Prostate gland (tissue), 2 donors: ENCODE measurements around the gene MAP1LC3A. TPM values are rescaled to one million over a fixed set of nuclear protein-coding genes. Genes with fewer than 3 reads are reported as not detected.

Experiments
- DNase-seq: peaks from one replicate; pipeline ENCODE4 v3.0.0-alpha.2; 2019; ENCODE audit warnings: low spot score
- H3K27ac ChIP-seq, 2 donors: fragments of 200-600 bp; sonication (generic); 2 replicates each; pipeline ENCODE4 v1.5.1; 2017 to 2019
- H3K27me3 ChIP-seq: fragments of 200-600 bp; sonication (generic); replicated peaks from 2 replicates; pipeline ENCODE4 v1.5.1; 2019; ENCODE audit not compliant: insufficient read depth
- H3K36me3 ChIP-seq, 2 donors: fragments of 200-600 bp; sonication (generic); 1 replicate in 1 of 2; 2 replicates in 1 of 2; pipeline versions ENCODE4 v1.5.1 to v1.8.1; 2017 to 2019
- H3K4me1 ChIP-seq: fragments of 200-600 bp; sonication (generic); replicated peaks from 2 replicates; pipeline ENCODE4 v1.5.1; 2019
- H3K4me3 ChIP-seq, 2 donors: fragments of 200-600 bp; sonication (generic); 2 replicates each; pipeline ENCODE4 v1.5.1; 2017 to 2019
- H3K9me3 ChIP-seq: fragments of 200-600 bp; sonication (generic); 2 replicates; pipeline ENCODE4 v1.5.1; 2017
- POLR2A ChIP-seq: fragments of 450-650 bp; IDR thresholded peaks from one replicate; pipeline ENCODE4 v1.6.1; 2016; ENCODE audit warnings: antibody characterized with exemption, mild to moderate bottlenecking
- POLR2AphosphoS5 ChIP-seq: sonication (generic); formaldehyde crosslinking; IDR thresholded peaks from one replicate; pipeline ENCODE4 v1.6.1; 2017; ENCODE audit warnings: antibody characterized with exemption
- WGBS: methylation state at CpG from one replicate; pipeline ENCODE4 v1.1.5; 2018; 5-methylcytosine and 5-hydroxymethylcytosine counted together
- intact Hi-C: fragments of 100-400 bp; cut with DNase I; formaldehyde crosslinking; loops from one replicate; pipeline ENCODE4 v1.14.2; 2022
- total RNA-seq, 2 donors: library from RNA; depleted of rRNA; stranded (reverse); fragments of >200 nt; gene quantifications; one replicate each; pipeline ENCODE4 v1.1.0, GENCODE V29; 2016
- TF ChIP-seq, protein P1 (sequence below), 4 experiments: fragments of 200-600 bp in 2 of 4; fragments of 450-650 bp in 2 of 4; sonication (generic) in 2 of 4; IDR thresholded peaks; 1 replicate in 3 of 4; 2 replicates in 1 of 4; pipeline ENCODE4 v1.5.1; 2016 to 2019; ENCODE audit warnings: antibody characterized with exemption in 4 of 4, mild to moderate bottlenecking in 2 of 4, moderate library complexity in 2 of 4

Gene MAP1LC3A
- total RNA-seq, 2 donors from 2014 or later = 74.3 to 128 TPM

GRCh38 chr20:34579979-34580940, 21.7 kb downstream of the MAP1LC3A start:
- Histone ChIP-seq H3K4me1 (no peaks in the 10 kb centered on the region), H3K27ac (no peak overlapping the region), H3K27me3 (no peaks in the 10 kb centered on the region), H3K4me3 (no peak overlapping the region), H3K36me3 (no peaks in the 10 kb centered on the region), H3K9me3 (no peaks in the 10 kb centered on the region)
- WGBS = 84% methylated on average over 7 of the region's 7 CpGs
- no peak for DNase-seq
- intact Hi-C loops = loop anchor here (2.0 kb wide), 2 partner anchors 131 to 189 kb away; no protein-coding TSS in a partner anchor
- no peak for TF ChIP-seq POLR2A
- TF ChIP-seq POLR2AphosphoS5 = no peak
- TF ChIP-seq, protein P1, sequence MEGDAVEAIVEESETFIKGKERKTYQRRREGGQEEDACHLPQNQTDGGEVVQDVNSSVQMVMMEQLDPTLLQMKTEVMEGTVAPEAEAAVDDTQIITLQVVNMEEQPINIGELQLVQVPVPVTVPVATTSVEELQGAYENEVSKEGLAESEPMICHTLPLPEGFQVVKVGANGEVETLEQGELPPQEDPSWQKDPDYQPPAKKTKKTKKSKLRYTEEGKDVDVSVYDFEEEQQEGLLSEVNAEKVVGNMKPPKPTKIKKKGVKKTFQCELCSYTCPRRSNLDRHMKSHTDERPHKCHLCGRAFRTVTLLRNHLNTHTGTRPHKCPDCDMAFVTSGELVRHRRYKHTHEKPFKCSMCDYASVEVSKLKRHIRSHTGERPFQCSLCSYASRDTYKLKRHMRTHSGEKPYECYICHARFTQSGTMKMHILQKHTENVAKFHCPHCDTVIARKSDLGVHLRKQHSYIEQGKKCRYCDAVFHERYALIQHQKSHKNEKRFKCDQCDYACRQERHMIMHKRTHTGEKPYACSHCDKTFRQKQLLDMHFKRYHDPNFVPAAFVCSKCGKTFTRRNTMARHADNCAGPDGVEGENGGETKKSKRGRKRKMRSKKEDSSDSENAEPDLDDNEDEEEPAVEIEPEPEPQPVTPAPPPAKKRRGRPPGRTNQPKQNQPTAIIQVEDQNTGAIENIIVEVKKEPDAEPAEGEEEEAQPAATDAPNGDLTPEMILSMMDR (IDR thresholded peaks at IDR 0.05) = no peak

DNA sequence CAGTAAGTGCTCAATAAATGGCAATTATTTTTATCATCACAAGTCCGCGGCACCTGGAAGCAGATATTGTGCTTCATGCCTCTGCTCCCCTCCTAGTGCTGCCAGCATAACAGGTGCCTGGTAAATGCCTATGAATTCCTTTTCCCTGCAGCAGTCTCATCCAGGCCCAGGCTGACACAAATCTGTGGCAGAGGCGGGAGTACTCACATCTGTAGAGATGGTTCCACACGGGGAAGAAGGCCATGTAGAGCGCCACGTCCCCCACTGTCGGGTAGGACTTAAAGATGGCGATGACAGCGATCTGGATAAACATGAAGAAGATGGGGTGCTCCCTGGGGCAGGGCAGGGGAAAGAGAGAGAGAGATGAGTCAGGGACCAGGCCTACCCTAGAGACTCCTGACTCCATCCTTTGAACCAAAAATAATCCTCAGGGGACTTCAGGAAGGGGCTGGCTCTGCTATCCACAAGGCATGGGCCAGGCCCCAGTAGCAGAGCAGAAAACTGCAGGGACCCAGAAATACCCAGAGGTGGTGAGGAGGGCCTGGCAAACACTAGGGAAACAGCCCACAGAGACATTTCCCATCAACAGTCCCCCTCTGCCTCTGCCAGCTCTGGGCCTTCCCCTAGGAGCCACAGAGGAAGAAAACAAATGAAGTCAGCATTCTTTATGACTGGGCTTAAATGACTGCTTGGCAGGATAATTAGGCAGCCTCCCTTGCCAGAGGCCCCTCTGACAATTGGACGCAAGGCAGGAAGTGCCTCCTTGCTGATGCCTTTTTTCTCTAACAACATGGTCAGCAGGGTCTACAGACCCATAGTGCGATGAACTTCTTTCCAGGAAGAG, 23.0 kb downstream of the MAP1LC3A start:
- Histone ChIP-seq H3K27me3 (no peaks in the 10 kb centered on the region), H3K9me3 (no peaks in the 10 kb centered on the region), H3K27ac (no peak overlapping the region), H3K4me3 (no peak overlapping the region), H3K4me1 (no peaks in the 10 kb centered on the region), H3K36me3 (no peaks in the 10 kb centered on the region)
- intact Hi-C loops = loop anchor here (2.0 kb wide), 1 partner anchor 129 kb away; no protein-coding TSS in a partner anchor
- TF ChIP-seq, protein P1 (IDR thresholded peaks at IDR 0.05) = no peak
- TF ChIP-seq POLR2A (no peak), POLR2AphosphoS5 (no peak)
- DNase-seq = no peak
- WGBS = 83% methylated on average over 11 of the region's 11 CpGs

GRCh38 chr20:34582221-34582620, 23.7 kb downstream of the MAP1LC3A start:
- H3K4me3 ChIP-seq = no peak overlapping the region
- WGBS = 88% methylated on average over 4 of the region's 4 CpGs
- H3K36me3 ChIP-seq = no peaks in the 10 kb centered on the region
- no peaks in the 10 kb centered on the region for H3K9me3 ChIP-seq
- H3K4me1 ChIP-seq = no peaks in the 10 kb centered on the region
- intact Hi-C loops = no loop called here
- H3K27me3 ChIP-seq = no peaks in the 10 kb centered on the region
- TF ChIP-seq POLR2AphosphoS5 = no peak
- no peak for TF ChIP-seq POLR2A
- TF ChIP-seq, protein P1 (IDR thresholded peaks at IDR 0.05) = no peak
- no peak for DNase-seq
- H3K27ac ChIP-seq = no peak overlapping the region

DNA sequence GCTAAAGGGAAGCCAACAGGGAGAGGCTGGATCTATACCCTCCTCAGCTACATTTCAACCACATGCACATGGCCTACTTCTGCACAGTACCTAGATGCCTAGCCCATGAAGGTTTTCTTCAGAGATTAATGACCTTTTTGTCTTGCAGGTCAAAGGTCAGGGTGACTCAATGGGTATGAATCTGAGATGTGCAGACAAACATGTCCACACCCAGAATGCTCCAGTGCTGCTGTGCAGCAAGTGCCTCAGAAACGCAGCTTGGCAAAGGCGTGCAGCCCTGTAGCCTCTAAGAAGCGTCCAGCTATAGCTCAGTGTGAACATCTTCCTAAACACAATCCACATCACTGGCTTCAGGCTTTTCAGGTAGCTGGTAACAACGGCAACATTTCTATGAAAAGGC, 24.4 kb downstream of the MAP1LC3A start:
- Histone ChIP-seq H3K36me3 (no peaks in the 10 kb centered on the region), H3K4me1 (no peaks in the 10 kb centered on the region), H3K27ac (no peak overlapping the region), H3K27me3 (no peaks in the 10 kb centered on the region), H3K4me3 (no peak overlapping the region), H3K9me3 (no peaks in the 10 kb centered on the region)
- no peak for DNase-seq
- intact Hi-C loops = no loop called here
- TF ChIP-seq POLR2A = no peak
- WGBS = 84% methylated on average over 4 of the region's 4 CpGs

DNA sequence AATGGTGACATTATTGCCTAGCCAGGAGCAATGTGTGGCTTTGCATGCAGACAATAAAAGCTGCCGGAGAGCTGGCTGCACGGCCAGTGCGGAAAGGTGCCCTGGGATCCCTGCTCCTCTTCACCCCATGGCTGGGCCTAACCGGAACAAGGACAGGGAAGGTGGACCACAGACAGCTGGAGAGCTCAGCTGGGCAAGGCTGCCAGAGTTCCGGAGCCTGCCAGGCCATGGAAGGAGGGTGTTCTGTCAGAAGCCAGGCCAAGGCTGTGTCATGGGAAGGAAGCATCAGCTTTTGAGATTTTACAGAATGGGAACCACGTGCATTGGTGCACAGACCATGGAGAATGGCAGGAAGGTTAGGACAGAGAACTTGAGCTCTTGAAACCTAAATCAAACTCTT, 25.0 kb downstream of the MAP1LC3A start:
- intact Hi-C loops = no loop called here
- Histone ChIP-seq H3K36me3 (no peaks in the 10 kb centered on the region), H3K27ac (no peak overlapping the region), H3K27me3 (no peaks in the 10 kb centered on the region), H3K4me3 (no peak overlapping the region), H3K4me1 (no peaks in the 10 kb centered on the region), H3K9me3 (no peaks in the 10 kb centered on the region)
- TF ChIP-seq, protein P1 (IDR thresholded peaks at IDR 0.05) = no peak
- TF ChIP-seq POLR2A (no peak), POLR2AphosphoS5 (no peak)
- WGBS = 70% methylated on average over 6 of the region's 6 CpGs
- DNase-seq = no peak
